Stimulated activated CD4-positive, alpha-beta T cell treated with anti-CD3 and anti-CD28 coated beads, Interleukin-12 subunit alpha, Interleukin-12 subunit beta, amount 100 ng/mL, for 24 hours (primary cell): ENCODE measurements around the gene SH2D1B.
"Not testable (repeated sequence)": the region's sequence is repeated elsewhere in the genome, so short reads cannot be mapped to it uniquely, and the experiment has no call there.

Experiments used
- DNase-seq, 2 experiments: peaks; one replicate each; pipeline ENCODE4 v3.0.0-alpha.2; 2020; ENCODE audit warnings: low read depth in 2 of 2

The SH2D1B gene

DNA sequence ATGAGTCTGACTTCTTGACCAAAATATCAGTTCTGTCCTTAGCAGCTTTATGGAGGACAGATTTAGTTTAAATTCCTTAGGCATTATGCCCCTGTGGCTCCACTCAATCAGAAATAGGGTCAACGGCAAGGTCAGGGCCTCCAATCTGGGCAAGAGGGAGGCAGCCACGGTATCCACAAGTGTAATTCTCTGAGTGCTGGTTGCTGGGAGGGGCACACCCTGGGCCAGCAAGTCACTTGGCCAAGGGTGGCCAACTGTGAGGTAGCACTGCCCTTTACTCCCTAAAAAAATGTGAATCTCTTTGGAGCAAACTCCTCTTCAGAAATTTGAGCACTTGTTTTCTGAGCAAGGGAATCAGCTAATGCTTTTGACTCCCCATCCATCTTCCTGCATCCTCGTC lies 48.1 kb downstream of the SH2D1B start:
- DNase-seq = no peak

GRCh38 chr1:162361349-162361748 lies 50.6 kb downstream of the SH2D1B start:
- no peak for DNase-seq

GRCh38 chr1:162360874-162361260 lies 51.1 kb downstream of the SH2D1B start:
- DNase-seq = no peak

DNA sequence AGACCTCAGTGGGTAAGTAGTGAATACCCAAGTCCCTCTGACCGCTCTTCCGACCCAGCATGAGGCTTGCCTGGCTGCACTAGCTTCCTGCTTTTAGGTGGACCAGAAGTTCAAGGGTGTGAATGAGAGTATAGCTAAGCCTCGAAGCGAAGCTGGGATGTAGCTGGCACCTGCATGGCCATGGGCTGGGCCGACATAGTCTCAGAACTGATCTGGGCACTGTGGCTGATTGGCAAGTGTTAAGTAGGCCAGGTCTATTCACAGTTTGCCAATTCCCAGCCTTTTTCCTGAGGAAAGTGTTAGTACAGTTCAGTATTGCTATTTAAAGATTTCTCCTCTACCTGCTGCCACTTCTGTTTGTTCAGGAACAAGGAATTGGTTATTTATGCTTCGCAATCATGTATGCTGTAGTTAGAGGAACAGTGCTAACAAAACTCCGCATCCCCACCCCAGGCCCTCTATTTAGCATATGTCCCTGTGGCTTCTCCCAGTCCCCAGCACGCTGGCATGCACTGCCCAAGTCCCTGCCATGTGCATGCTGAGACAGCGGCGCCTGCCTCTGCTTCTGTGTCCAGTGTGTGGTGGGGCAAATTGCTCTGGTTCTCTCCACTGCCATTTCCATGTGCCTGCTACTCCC lies 51.6 kb downstream of the SH2D1B start:
- DNase-seq = no peak

DNA sequence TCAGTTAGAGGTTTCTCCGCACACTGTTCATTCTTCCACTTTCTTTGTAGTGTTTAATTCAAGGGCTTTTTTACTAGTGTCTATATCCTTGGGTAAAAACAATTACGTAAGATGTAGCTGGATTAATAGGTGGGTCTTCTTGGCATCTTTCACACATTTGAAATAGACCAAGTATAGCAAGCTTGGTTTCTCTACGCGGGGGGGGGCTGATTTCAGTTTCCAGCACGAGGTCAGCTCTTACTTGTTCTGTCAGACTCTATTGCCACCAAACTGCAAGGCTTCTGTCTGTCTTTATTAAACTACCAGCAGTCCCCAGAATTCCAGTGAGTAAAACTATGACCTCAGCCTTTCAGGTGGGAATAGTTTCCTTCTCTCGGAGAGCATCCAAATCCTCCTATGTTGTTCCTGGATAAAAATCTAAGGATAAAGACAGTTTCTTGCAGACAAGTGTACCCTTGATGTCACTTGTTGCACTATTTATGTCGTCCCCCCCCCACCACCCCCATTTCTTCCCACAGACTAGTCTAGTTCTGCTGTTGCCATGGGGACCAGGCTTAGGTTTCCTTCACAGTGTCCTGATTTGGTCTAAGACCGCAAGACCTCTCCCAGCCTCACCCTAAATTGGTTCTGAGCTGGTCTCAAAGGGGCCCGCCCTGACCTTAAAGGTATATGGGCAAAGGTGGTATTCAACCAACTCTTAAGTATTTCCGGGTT lies 52.3 kb downstream of the SH2D1B start:
- DNase-seq = no peak

DNA sequence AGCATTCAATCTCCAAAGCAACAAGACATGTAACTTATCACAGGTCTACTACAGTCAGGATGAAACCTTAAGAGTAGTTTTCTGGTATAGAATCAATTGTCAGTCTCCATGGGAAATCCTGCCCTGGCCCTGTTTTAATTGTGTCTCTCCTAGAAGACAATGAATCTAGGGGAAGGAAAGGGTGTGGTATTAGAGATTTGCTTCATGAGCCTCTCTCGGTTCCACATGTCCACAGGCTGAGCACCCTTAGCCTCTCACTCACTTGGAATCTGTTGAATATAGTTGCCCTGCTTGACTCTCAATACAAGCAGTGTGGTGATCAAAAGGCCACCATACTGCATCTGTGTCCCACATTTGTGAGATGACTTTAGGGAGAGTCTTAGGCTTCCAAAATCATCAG lies 53.0 kb downstream of the SH2D1B start:
- DNase-seq = no peak

DNA sequence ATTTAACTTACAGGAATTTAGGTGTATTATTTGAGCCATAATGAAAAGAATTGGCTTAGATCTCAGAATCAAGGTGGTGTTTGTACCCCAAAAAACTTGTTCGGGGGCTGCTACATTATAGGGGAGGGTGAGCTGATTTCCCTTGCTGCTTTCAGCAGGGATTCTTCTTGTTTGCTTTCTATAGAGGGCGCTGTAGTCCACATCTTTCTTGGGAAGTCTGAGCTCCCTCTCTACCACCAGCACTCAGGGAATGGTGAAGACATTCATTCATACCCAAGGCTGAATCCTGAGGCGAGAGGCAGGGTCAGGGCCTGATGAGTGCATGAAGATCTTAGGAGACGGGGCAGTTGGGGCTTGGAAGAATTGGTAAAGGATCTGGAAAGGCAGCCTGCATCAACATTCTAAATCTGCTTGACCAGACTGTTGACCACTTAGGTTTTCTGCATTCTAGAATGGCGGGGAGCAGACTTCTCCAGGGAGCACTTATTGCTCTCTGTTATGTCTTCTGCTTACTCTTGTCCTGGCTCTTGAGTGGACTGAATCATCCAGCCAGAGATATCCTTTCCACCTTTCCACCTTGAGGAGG lies 54.2 kb downstream of the SH2D1B start:
- DNase-seq = no peak

GRCh38 chr1:162353702-162354101 lies 58.2 kb downstream of the SH2D1B start:
- DNase-seq = no peak

DNA sequence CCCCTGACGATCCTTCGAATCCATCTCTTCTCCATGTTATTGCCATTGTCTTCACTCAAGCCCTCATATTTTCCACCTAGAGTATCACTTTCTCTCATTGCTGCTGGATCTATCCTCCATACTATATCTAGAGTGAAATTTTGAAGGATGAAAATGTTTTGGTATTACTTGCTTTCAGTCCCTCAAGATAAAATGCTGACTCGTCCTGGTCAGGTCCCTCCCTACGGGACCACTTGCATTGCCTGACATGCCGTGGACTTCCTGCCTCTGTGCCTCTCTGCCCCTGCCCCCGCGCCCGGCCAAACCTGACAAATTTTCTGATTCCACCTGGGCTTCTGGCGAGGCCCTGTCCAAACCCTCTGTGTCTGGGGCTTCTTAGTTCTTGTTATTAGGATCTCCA lies 58.9 kb downstream of the SH2D1B start:
- DNase-seq = no peak

GRCh38 chr1:162351874-162352273 lies 60.1 kb downstream of the SH2D1B start:
- DNase-seq = not testable (repeated sequence)

- no peak for DNase-seq
Measured at GRCh38 chr1:162351246-162351842, 60.6 kb downstream of the SH2D1B start.

- no peak for DNase-seq
Measured at GRCh38 chr1:162349635-162350330, 62.2 kb downstream of the SH2D1B start.

DNA sequence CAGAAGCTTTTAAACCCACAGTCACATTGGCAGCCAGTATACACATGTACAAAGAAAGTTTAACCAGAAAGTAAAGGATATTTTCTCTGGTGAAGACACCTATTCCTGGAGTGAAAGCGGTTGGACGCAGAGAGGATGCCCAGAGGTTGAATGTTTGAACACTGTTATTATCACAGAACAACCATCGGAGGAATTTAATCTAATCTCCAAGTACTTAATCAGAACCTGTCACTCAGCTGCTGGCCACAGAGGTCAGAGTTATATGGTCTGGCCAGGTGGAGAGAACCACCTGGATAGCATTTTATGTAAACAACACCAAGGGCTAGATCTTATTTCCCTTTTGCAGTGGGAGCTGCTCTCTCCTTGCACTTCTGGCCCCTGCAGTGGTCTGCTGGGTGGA lies 64.7 kb downstream of the SH2D1B start:
- DNase-seq = no peak
